ENCODE results near the gene ESRRA. TPM values are rescaled to one million over a fixed set of nuclear protein-coding genes. Genes with fewer than 3 reads are reported as not detected.

The ESRRA gene
- total RNA-seq, 3 donors from 2014 or later (not counting 1 experiment from before 2014, with no cell fraction given), result 47.1 to 51.3 (median 50.0) TPM

GRCh38 chr11:64287676-64288352 lies 17.5 kb upstream of the ESRRA start:
- Mint-ChIP-seq H3K4me1 (peaks cover 13 to 29% of the 10 kb centered on the region in 2 donors), H3K9me3 (no peaks in the 10 kb centered on the region), H3K4me3 (no peak overlapping the region), H3K27ac (no peak overlapping the region), H3K36me3 (no peaks in the 10 kb centered on the region), H3K27me3 (ENCODE audit: low read depth in 2 of 2) (peaks cover 7 to 13% of the 10 kb centered on the region in 2 donors)
- intact Hi-C loops (cut with micrococcal nuclease), result no loop called here
- Histone ChIP-seq H3K27me3 (ENCODE audit: control insufficient read depth, insufficient read depth, low read length) (peaks cover 17% of the 10 kb centered on the region), H3K4me1 (ENCODE audit: control insufficient read depth, insufficient read depth, low read length) (peaks cover 33% of the 10 kb centered on the region), H3K4me3 (ENCODE audit: low read length) (no peak overlapping the region), H3K9me3 (ENCODE audit: control insufficient read depth, insufficient read depth, low read length) (no peaks in the 10 kb centered on the region), H3K36me3 (ENCODE audit: control insufficient read depth, insufficient read depth, low read length) (no peaks in the 10 kb centered on the region), H3K27ac (ENCODE audit: low read length) (no peak overlapping the region)
- TF ChIP-seq, protein P1, sequence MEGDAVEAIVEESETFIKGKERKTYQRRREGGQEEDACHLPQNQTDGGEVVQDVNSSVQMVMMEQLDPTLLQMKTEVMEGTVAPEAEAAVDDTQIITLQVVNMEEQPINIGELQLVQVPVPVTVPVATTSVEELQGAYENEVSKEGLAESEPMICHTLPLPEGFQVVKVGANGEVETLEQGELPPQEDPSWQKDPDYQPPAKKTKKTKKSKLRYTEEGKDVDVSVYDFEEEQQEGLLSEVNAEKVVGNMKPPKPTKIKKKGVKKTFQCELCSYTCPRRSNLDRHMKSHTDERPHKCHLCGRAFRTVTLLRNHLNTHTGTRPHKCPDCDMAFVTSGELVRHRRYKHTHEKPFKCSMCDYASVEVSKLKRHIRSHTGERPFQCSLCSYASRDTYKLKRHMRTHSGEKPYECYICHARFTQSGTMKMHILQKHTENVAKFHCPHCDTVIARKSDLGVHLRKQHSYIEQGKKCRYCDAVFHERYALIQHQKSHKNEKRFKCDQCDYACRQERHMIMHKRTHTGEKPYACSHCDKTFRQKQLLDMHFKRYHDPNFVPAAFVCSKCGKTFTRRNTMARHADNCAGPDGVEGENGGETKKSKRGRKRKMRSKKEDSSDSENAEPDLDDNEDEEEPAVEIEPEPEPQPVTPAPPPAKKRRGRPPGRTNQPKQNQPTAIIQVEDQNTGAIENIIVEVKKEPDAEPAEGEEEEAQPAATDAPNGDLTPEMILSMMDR (IDR thresholded peaks at IDR 0.05), result no peak
- ATAC-seq (no peak), DNase-seq (no peak)
- WGBS (ENCODE audit: insufficient coverage), result 97% methylated on average over 33 of the region's 33 CpGs

GRCh38 chr11:64288353-64288750 lies 17.0 kb upstream of the ESRRA start:
- Mint-ChIP-seq H3K4me3 (no peak overlapping the region), H3K27ac (no peak overlapping the region), H3K27me3 (ENCODE audit: low read depth in 2 of 2) (peaks cover 7 to 18% of the 10 kb centered on the region in 2 donors), H3K9me3 (no peaks in the 10 kb centered on the region), H3K36me3 (no peaks in the 10 kb centered on the region), H3K4me1 (peaks cover 13 to 29% of the 10 kb centered on the region in 2 donors)
- Histone ChIP-seq H3K36me3 (ENCODE audit: control insufficient read depth, insufficient read depth, low read length) (no peaks in the 10 kb centered on the region), H3K27ac (ENCODE audit: low read length) (no peak overlapping the region), H3K4me1 (ENCODE audit: control insufficient read depth, insufficient read depth, low read length) (peaks cover 32% of the 10 kb centered on the region), H3K4me3 (ENCODE audit: low read length) (no peak overlapping the region), H3K27me3 (ENCODE audit: control insufficient read depth, insufficient read depth, low read length) (peaks cover 20% of the 10 kb centered on the region), H3K9me3 (ENCODE audit: control insufficient read depth, insufficient read depth, low read length) (no peaks in the 10 kb centered on the region)
- ATAC-seq (no peak), DNase-seq (no peak)
- 87% methylated on average over 9 of the region's 9 CpGs for WGBS (ENCODE audit: insufficient coverage)
- intact Hi-C loops (cut with micrococcal nuclease), result no loop called here
- TF ChIP-seq, protein P1 (IDR thresholded peaks at IDR 0.05), result no peak

DNA sequence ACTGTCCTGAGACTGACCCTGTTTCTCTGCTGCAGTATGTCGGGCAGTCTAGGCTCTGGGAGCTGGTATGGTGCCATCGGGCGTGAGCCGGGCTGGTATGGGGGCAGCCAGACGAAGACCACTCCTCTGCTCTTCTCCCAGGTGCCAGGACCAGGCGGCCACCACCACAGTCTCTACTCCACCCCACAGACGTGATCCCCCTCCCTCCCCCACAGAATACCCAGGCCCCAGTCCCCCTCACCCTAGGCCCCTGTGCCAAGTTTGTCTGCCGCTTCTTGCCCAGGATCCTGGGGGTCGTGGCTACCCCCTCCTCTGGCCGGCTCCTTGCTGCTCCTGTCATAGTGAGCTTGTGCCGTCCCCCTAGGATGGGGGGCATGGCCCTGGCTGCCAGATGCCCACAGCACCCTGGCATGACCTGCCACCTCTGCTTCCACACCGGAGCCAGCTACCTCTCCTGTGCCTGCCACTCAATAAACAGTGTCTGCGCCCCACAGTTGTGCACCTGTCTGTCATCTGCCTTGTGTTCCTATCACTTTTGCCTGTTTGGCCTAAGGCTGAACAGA lies 16.2 kb upstream of the ESRRA start:
- Histone ChIP-seq H3K27ac (ENCODE audit: low read length) (no peak overlapping the region), H3K4me3 (ENCODE audit: low read length) (no peak overlapping the region), H3K27me3 (ENCODE audit: control insufficient read depth, insufficient read depth, low read length) (peaks cover 20% of the 10 kb centered on the region), H3K4me1 (ENCODE audit: control insufficient read depth, insufficient read depth, low read length) (peaks cover 25% of the 10 kb centered on the region), H3K36me3 (ENCODE audit: control insufficient read depth, insufficient read depth, low read length) (no peaks in the 10 kb centered on the region), H3K9me3 (ENCODE audit: control insufficient read depth, insufficient read depth, low read length) (no peaks in the 10 kb centered on the region)
- no peaks in the 10 kb centered on the region for H3K36me3 Mint-ChIP-seq
- H3K9me3 Mint-ChIP-seq, result no peaks in the 10 kb centered on the region
- no peak overlapping the region for H3K27ac Mint-ChIP-seq
- peaks cover 13 to 26% of the 10 kb centered on the region in 2 donors for H3K4me1 Mint-ChIP-seq
- peak overlapping the region; percentile 6 for H3K4me3 Mint-ChIP-seq
- DNase-seq (no peak), ATAC-seq (no peak)
- intact Hi-C loops (cut with micrococcal nuclease), result no loop called here
- TF ChIP-seq, protein P1 (IDR thresholded peaks at IDR 0.05), result no peak
- peaks cover 7 to 19% of the 10 kb centered on the region in 2 donors for H3K27me3 Mint-ChIP-seq (ENCODE audit: low read depth in 2 of 2)
- 93% methylated on average over 13 of the region's 13 CpGs for WGBS (ENCODE audit: insufficient coverage)
